Endodermal cell (in vitro differentiated cells): ENCODE data around the gene HBE1. TPM values are rescaled to one million over a fixed set of nuclear protein-coding genes. Genes with fewer than 3 reads are reported as not detected.

ENCODE experiments used
- DNase-seq: peaks from one replicate; pipeline ENCODE4 v3.0.0-alpha.2; 2017
- H3K27ac ChIP-seq: 2 replicates; pipeline ENCODE4 v1.5.1; 2013; ENCODE audit warnings: mild to moderate bottlenecking, low read depth, low read length, moderate library complexity
- H3K27me3 ChIP-seq: 2 replicates; pipeline ENCODE4 v1.6.1; 2013; ENCODE audit warnings: mild to moderate bottlenecking, low read length, moderate library complexity; ENCODE audit not compliant: insufficient read depth, control insufficient read depth, poor library complexity, severe bottlenecking
- H3K36me3 ChIP-seq: 2 replicates; pipeline ENCODE4 v1.7.0; 2013; ENCODE audit warnings: mild to moderate bottlenecking, low read length, moderate library complexity; ENCODE audit not compliant: control insufficient read depth, insufficient read depth
- H3K4me1 ChIP-seq: one replicate; pipeline ENCODE4 v1.7.0; 2013; ENCODE audit warnings: low read length; ENCODE audit not compliant: control insufficient read depth, insufficient read depth
- H3K4me3 ChIP-seq: 2 replicates; pipeline ENCODE4 v1.5.1; 2013; ENCODE audit warnings: mild to moderate bottlenecking, low read length, moderate library complexity
- H3K9ac ChIP-seq: 2 replicates; pipeline ENCODE4 v1.6.1; 2013; ENCODE audit warnings: mild to moderate bottlenecking, low read length, moderate library complexity; ENCODE audit not compliant: poor library complexity, severe bottlenecking; ENCODE audit errors: extremely low read depth
- H3K9me3 ChIP-seq: 2 replicates; pipeline ENCODE4 v1.6.1; 2013; ENCODE audit warnings: mild to moderate bottlenecking, low read length, moderate library complexity; ENCODE audit not compliant: control insufficient read depth
- H3K27ac Mint-ChIP-seq: 2 replicates; pipeline ENCODE4 v1.8.0; 2020; ENCODE audit warnings: mixed read lengths
- H3K27me3 Mint-ChIP-seq: 2 replicates; pipeline ENCODE4 v1.8.0; 2021; ENCODE audit warnings: mild to moderate bottlenecking, mixed read lengths; ENCODE audit not compliant: insufficient read depth
- H3K36me3 Mint-ChIP-seq: 2 replicates; pipeline ENCODE4 v1.8.0; 2020; ENCODE audit warnings: low read depth, mixed read lengths
- H3K4me1 Mint-ChIP-seq: 2 replicates; pipeline ENCODE4 v1.8.0; 2020; ENCODE audit warnings: mixed read lengths
- H3K4me3 Mint-ChIP-seq: 2 replicates; pipeline ENCODE4 v1.8.0; 2020; ENCODE audit warnings: mild to moderate bottlenecking, moderate library complexity, mixed read lengths
- H3K9me3 Mint-ChIP-seq: 2 replicates; pipeline ENCODE4 v1.8.0; 2020; ENCODE audit warnings: mild to moderate bottlenecking, mixed read lengths
- WGBS, 2 experiments: methylation state at CpG; one replicate each; pipeline versions ENCODE4 v1.1.5 to v1.1.7; 2013; ENCODE audit warnings: missing lambda C conversion rate in 2 of 2, mixed read lengths in 1 of 2; ENCODE audit not compliant: insufficient coverage in 1 of 2, insufficient read length in 1 of 2; 5-methylcytosine and 5-hydroxymethylcytosine counted together
- total RNA-seq, 2 donors: library from RNA; stranded (reverse); fragmentation: NEBNext Ultra II Directional in 1 of 2; extraction: Animal tissue kit (Norgen Biotek cat#: 25700) in 1 of 2; gene quantifications; 2 replicates in 1 of 2; 3 replicates in 1 of 2; pipeline ENCODE4 v1.2.1, GENCODE V29; 2021
- TF ChIP-seq, protein P1 (sequence below): fragments of 200-600 bp; sonication (generic); conservative IDR thresholded peaks from 2 replicates; pipeline ENCODE4 v1.5.0; 2021; ENCODE audit warnings: antibody characterized with exemption, mild to moderate bottlenecking

The HBE1 gene
- total RNA-seq, 2 donors from 2014 or later: 0.81 to 6.1 TPM

DNA sequence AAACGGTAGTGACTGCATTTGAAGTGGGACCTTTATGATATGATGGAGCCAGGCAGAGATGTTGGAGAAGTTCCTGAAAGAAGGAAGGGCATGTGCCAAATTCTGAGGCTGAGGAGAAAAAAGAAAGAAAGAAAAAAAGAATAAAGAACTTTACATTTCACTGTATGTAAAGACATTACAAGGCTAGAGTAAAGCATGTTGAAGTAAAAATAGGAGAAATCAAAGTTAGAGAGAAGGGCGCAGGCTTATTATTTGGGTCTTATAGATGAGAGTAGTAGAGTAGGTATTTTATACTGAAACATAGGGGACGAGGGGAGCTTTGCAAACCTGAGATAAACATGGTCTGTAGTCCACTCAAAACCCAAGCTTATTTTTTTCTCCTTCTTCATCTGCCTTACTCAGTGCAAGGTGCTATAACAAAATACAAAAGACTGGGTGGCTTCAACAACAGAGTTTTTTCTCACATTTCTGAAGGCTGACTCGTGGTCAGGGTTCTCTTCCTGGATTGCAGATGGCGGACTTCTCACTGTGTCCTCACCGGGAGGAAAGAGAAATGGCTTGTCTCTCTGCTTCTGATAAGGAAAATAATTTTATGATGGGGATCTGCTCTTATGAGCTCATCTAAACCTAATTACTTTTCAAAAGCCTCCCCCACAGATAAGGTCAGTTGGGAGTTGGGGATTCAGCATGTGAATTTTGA is 22.8 kb downstream of the HBE1 start:
- Mint-ChIP-seq H3K27me3 (no peaks in the 10 kb centered on the region), H3K36me3 (no peaks in the 10 kb centered on the region), H3K4me3 (no peak overlapping the region), H3K9me3 (no peaks in the 10 kb centered on the region), H3K4me1 (no peaks in the 10 kb centered on the region), H3K27ac (no peak overlapping the region)
- no peak overlapping the region for H3K27ac ChIP-seq
- H3K9me3 ChIP-seq: no peaks in the 10 kb centered on the region
- no peaks in the 10 kb centered on the region for H3K27me3 ChIP-seq
- H3K9ac ChIP-seq: no peak overlapping the region
- H3K4me1 ChIP-seq: no peaks in the 10 kb centered on the region
- TF ChIP-seq, protein P1, sequence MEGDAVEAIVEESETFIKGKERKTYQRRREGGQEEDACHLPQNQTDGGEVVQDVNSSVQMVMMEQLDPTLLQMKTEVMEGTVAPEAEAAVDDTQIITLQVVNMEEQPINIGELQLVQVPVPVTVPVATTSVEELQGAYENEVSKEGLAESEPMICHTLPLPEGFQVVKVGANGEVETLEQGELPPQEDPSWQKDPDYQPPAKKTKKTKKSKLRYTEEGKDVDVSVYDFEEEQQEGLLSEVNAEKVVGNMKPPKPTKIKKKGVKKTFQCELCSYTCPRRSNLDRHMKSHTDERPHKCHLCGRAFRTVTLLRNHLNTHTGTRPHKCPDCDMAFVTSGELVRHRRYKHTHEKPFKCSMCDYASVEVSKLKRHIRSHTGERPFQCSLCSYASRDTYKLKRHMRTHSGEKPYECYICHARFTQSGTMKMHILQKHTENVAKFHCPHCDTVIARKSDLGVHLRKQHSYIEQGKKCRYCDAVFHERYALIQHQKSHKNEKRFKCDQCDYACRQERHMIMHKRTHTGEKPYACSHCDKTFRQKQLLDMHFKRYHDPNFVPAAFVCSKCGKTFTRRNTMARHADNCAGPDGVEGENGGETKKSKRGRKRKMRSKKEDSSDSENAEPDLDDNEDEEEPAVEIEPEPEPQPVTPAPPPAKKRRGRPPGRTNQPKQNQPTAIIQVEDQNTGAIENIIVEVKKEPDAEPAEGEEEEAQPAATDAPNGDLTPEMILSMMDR: no peak
- WGBS, 2 experiments: 90 to 100% methylated on average over 4 to 6 of the region's 6 CpGs
- no peak overlapping the region for H3K4me3 ChIP-seq
- no peak for DNase-seq
- no peaks in the 10 kb centered on the region for H3K36me3 ChIP-seq

DNA sequence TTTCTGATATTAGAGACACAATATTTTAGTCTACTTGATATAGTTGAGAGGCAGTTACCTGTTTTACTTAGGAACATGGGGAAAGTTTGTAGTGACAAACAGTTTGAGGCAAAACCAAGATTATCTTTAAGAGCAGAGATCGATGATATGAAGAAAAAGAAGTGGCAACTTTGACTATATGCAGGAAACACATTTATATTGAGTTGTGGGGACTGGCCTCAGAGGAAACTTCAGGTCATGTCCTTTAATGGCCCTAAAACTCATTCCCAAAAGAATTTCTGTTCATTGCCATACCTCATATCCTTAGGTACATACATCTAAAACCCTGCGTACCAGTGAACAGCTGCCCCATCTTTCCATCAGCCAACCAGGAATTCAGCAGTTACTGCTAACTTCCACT is 24.6 kb downstream of the HBE1 start:
- 98 to 100% methylated on average over 2 of the region's 2 CpGs for whole genome bisulfite sequencing, 2 experiments
- H3K9me3 ChIP-seq: no peaks in the 10 kb centered on the region
- Mint-ChIP-seq H3K36me3 (no peaks in the 10 kb centered on the region), H3K4me1 (no peaks in the 10 kb centered on the region), H3K27me3 (peaks cover 2% of the 10 kb centered on the region), H3K4me3 (no peak overlapping the region), H3K9me3 (no peaks in the 10 kb centered on the region), H3K27ac (no peak overlapping the region)
- no peaks in the 10 kb centered on the region for H3K27me3 ChIP-seq
- H3K27ac ChIP-seq: no peak overlapping the region
- TF ChIP-seq, protein P1: no peak
- H3K36me3 ChIP-seq: no peaks in the 10 kb centered on the region
- no peak overlapping the region for H3K9ac ChIP-seq
- H3K4me1 ChIP-seq: no peaks in the 10 kb centered on the region
- DNase-seq: no peak
- no peak overlapping the region for H3K4me3 ChIP-seq

DNA sequence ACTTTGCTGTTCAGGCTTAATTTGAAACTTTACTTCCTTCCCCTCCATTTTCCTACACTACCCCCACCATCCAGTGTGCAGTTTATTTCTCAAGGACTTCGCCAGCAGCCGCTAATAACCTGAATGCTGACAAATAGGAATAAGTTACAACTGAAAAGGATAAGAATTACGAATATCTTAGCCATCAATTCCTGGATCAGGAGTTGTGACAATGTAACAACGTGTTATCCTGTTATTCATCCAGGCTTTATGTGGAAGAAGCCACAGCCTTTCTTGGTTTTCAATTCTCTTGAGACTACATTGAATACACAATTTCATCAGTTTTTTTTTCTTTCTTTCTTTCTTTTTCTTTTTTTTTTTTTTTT is 25.9 kb downstream of the HBE1 start:
- H3K4me1 Mint-ChIP-seq: no peaks in the 10 kb centered on the region
- no peaks in the 10 kb centered on the region for H3K36me3 Mint-ChIP-seq
- H3K4me3 Mint-ChIP-seq: no peak overlapping the region
- Histone ChIP-seq H3K9me3 (no peaks in the 10 kb centered on the region), H3K9ac (no peak overlapping the region), H3K4me1 (no peaks in the 10 kb centered on the region), H3K36me3 (no peaks in the 10 kb centered on the region), H3K27me3 (no peaks in the 10 kb centered on the region), H3K27ac (no peak overlapping the region), H3K4me3 (no peak overlapping the region)
- H3K9me3 Mint-ChIP-seq: no peaks in the 10 kb centered on the region
- 93 to 98% methylated on average over 4 of the region's 4 CpGs for WGBS, 2 experiments
- DNase-seq: no peak
- H3K27me3 Mint-ChIP-seq: peaks cover 4% of the 10 kb centered on the region
- no peak overlapping the region for H3K27ac Mint-ChIP-seq
- TF ChIP-seq, protein P1: no peak
